ENCODE results near the gene SS18L1.

- TF ChIP-seq RELA (IDR thresholded peaks at IDR 0.05; ENCODE audit: borderline replicate concordance, partially characterized antibody) = no peak
- TF ChIP-seq FOXK2 (IDR thresholded peaks at IDR 0.05) = no peak
- TF ChIP-seq YBX1 (IDR thresholded peaks at IDR 0.05) = no peak
- no peak for TF ChIP-seq SUZ12 (IDR thresholded peaks at IDR 0.05; ENCODE audit: unreplicated experiment)
- TF ChIP-seq RFX5 (IDR thresholded peaks at IDR 0.05; ENCODE audit: low read depth, low read length) = no peak
- TF ChIP-seq CTCF (IDR thresholded peaks at IDR 0.05 in 2 of 3, conservative IDR thresholded peaks at IDR 0.05 in 1 of 3; ENCODE audit: control insufficient read depth in 2 of 3, extremely low read depth in 1 of 3, insufficient read depth in 1 of 3, low read depth in 3 of 3, low read length in 3 of 3) = peak in 1 of 3 experiments; percentile 38; a peak in 2 of 6 replicates
- TF ChIP-seq NR2F1 (conservative IDR thresholded peaks at IDR 0.05) = no peak
- TF ChIP-seq REST (IDR thresholded peaks at IDR 0.05; ENCODE audit: low read depth, low read length) = no peak
- TF ChIP-seq POLR2AphosphoS5 (IDR thresholded peaks at IDR 0.05; ENCODE audit: low read length) = no peak
These were observed 9.7 kb upstream of the SS18L1 start for GRCh38 chr20:62133864-62134263.
